Measurements from ENCODE around the gene CAMK2G.

DNA sequence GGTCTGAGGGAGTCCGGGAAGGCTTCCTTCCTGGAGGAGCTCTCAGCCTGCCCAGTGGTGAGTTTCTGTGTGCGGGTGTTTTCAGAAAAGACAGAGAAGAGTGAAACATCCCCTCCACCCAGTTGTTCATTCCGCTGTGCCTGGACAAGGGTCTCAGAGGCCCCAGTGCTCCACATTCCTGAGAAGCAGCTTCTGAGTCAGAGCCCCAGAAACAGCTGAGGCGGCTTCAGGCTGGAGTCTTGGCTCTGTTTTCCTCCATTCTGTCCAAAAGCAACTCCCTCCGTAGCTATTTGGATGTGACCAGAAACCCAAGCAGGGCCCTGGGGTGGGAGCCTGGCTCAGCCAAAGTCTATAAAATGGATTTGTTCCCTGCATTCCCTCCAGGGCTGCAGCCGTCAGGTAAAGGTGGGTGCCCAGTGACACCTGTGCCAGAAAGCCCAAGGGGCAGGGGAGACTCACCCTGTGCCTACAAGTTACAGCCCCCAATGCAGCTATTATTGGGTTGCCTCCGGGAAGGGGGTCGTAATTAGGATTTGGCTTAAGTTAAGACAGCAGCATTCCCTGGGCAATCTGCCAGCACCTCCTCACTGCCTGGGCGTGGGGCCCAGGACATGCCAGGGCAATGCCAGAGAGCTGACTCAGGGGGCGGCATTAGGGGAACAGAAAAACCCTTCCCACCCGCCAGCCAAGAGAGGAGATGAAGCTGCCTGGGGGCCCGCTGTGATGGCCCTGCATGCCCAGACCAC, 13.1 kb upstream of the CAMK2G start:
- no peak for TF ChIP-seq EZH2 (IDR thresholded peaks at IDR 0.05; ENCODE audit: low read length, unreplicated experiment)
- TF ChIP-seq, protein P1, sequence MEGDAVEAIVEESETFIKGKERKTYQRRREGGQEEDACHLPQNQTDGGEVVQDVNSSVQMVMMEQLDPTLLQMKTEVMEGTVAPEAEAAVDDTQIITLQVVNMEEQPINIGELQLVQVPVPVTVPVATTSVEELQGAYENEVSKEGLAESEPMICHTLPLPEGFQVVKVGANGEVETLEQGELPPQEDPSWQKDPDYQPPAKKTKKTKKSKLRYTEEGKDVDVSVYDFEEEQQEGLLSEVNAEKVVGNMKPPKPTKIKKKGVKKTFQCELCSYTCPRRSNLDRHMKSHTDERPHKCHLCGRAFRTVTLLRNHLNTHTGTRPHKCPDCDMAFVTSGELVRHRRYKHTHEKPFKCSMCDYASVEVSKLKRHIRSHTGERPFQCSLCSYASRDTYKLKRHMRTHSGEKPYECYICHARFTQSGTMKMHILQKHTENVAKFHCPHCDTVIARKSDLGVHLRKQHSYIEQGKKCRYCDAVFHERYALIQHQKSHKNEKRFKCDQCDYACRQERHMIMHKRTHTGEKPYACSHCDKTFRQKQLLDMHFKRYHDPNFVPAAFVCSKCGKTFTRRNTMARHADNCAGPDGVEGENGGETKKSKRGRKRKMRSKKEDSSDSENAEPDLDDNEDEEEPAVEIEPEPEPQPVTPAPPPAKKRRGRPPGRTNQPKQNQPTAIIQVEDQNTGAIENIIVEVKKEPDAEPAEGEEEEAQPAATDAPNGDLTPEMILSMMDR (conservative IDR thresholded peaks at IDR 0.05; ENCODE audit: low read depth, low read length): no peak
